DOHH2 (cell line): Measurements from ENCODE around the gene ANKMY1.

ENCODE experiments used
- H3F3A ChIP-seq: fragments of 200-600 bp; sonication (generic), shearing (Covaris generic); 2 replicates; pipeline ENCODE4 v1.6.0; 2016; ENCODE audit warnings: antibody characterized with exemption, mild to moderate bottlenecking; ENCODE audit not compliant: control insufficient read depth, insufficient read depth
- H3K27ac ChIP-seq: fragments of 200-600 bp; sonication (generic); 2 replicates; pipeline ENCODE4 v1.5.1; 2014; ENCODE audit warnings: low read depth, mild to moderate bottlenecking, low read length, moderate library complexity
- H3K27me3 ChIP-seq: fragments of 200-600 bp; sonication (generic); 2 replicates; pipeline ENCODE4 v1.6.1; 2014; ENCODE audit warnings: mild to moderate bottlenecking, low read length, mixed read lengths; ENCODE audit not compliant: control insufficient read depth
- H3K36me3 ChIP-seq: fragments of 200-600 bp; sonication (generic); 2 replicates; pipeline ENCODE4 v1.6.1; 2014; ENCODE audit warnings: mild to moderate bottlenecking, low read length, moderate library complexity, mixed read lengths; ENCODE audit not compliant: control insufficient read depth
- H3K4me1 ChIP-seq: fragments of 200-600 bp; sonication (generic); 2 replicates; pipeline ENCODE4 v1.6.1; 2014; ENCODE audit warnings: mild to moderate bottlenecking, low read length, mixed read lengths; ENCODE audit not compliant: control insufficient read depth
- H3K4me2 ChIP-seq: fragments of 200-600 bp; sonication (generic); 2 replicates; pipeline ENCODE4 v1.6.0; 2014; ENCODE audit warnings: mild to moderate bottlenecking, low read length, moderate library complexity
- H3K4me3 ChIP-seq: fragments of 200-600 bp; sonication (generic); 2 replicates; pipeline ENCODE4 v1.5.1; 2014; ENCODE audit warnings: mild to moderate bottlenecking, low read length, mixed read lengths
- H3K79me2 ChIP-seq: fragments of 200-600 bp; sonication (generic); 2 replicates; pipeline ENCODE4 v1.6.1; 2014; ENCODE audit warnings: mild to moderate bottlenecking, low read length, mixed read lengths; ENCODE audit not compliant: control insufficient read depth
- H3K9me2 ChIP-seq: fragments of 200-600 bp; sonication (generic); replicated peaks from 2 replicates; pipeline ENCODE4 v1.6.1; 2014; ENCODE audit warnings: mild to moderate bottlenecking, low read length, mixed read lengths; ENCODE audit not compliant: control insufficient read depth
- H3K9me3 ChIP-seq: fragments of 200-600 bp; sonication (generic); 2 replicates; pipeline ENCODE4 v1.6.1; 2014; ENCODE audit warnings: antibody characterized with exemption, low read length, mixed read lengths; ENCODE audit not compliant: control insufficient read depth, insufficient read depth
- H4K20me1 ChIP-seq: fragments of 200-600 bp; sonication (generic); 2 replicates; pipeline ENCODE4 v1.6.0; 2014; ENCODE audit warnings: low read depth, mild to moderate bottlenecking, antibody characterized with exemption, low read length, moderate library complexity; ENCODE audit not compliant: control insufficient read depth, insufficient read depth
- EZH2phosphoT487 ChIP-seq: fragments of 200-600 bp; sonication (generic); IDR thresholded peaks from 2 replicates; pipeline ENCODE4 v1.6.1; 2017; ENCODE audit warnings: borderline replicate concordance, mild to moderate bottlenecking, antibody characterized with exemption, low read length, moderate library complexity, mixed read lengths
- TF ChIP-seq, protein P1 (sequence below): fragments of 200-600 bp; sonication (generic); IDR thresholded peaks from one replicate; pipeline ENCODE4 v1.5.1; 2014; ENCODE audit warnings: antibody characterized with exemption, mild to moderate bottlenecking, low read depth, low read length; ENCODE audit not compliant: poor library complexity, severe bottlenecking

ANKMY1 gene

DNA sequence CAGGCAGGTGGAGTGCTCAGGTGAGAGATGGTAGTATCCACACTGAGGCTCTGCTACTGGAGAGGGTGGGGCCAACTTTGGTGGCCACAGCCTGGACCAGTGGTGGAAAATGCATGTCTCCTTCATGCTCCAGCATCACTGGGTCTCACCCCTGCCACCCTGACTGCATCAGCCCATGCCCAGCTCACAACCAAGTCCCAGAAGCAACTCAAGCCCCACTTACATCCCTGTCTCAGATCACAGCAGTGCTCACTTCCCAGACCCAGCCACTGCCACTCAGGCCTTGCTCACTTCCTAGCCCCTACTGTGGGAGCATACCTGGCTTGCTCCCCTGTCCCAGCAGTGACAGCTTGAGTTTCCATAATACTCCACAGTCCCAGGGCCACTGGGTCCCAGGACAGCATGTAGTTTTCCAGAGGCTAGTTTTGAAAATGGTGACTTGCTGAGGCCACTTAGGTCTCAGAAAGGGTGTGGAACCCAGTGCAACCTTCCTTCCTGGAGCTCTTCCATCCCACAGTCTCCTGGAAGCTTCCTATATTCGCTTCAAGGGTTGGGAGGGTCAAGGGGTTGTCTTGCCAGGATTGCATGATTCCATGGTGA, 63.5 kb downstream of the ANKMY1 start:
- H3F3A ChIP-seq, result no peaks in the 10 kb centered on the region

DNA sequence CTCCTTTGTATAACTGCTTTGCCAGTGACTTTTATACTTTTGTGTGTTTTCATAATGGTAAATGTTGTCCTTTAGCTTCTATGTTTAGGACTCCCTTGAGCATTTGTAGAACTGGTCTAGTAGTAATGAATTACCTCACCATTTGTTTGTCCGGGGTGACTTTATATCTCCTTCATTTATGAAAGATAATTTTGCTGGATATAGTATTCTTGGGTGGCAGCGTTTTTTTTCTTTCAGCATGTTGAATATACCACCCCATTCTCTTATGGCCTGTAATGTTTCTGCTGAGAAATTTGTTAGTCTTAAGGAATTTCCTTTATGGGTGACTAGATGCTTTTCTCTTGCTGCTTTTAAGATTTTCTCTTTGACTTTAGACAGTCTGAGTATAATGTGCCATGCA, 66.3 kb downstream of the ANKMY1 start:
- Histone ChIP-seq H3F3A (no peaks in the 10 kb centered on the region), H3K9me2 (no peaks in the 10 kb centered on the region), H3K4me2 (no peak overlapping the region), H3K27me3 (no peaks in the 10 kb centered on the region), H3K27ac (no peak overlapping the region), H3K4me1 (no peaks in the 10 kb centered on the region), H3K9me3 (peaks cover 21% of the 10 kb centered on the region; the same call in 1 of the 2 replicates), H3K4me3 (no peak overlapping the region), H3K36me3 (peaks cover 5% of the 10 kb centered on the region; the same call in 1 of the 2 replicates), H4K20me1 (no peaks in the 10 kb centered on the region), H3K79me2 (no peaks in the 10 kb centered on the region)
- no peak for TF ChIP-seq EZH2phosphoT487

More for the DNA sequence above, 63.5 kb downstream of the ANKMY1 start:
- no peak overlapping the region for H3K4me3 ChIP-seq
- peaks cover 18% of the 10 kb centered on the region; the same call in 1 of the 2 replicates for H3K9me3 ChIP-seq
- no peaks in the 10 kb centered on the region for H3K79me2 ChIP-seq
- peaks cover 23% of the 10 kb centered on the region; the same call in 1 of the 2 replicates for H3K36me3 ChIP-seq
- TF ChIP-seq, protein P1, sequence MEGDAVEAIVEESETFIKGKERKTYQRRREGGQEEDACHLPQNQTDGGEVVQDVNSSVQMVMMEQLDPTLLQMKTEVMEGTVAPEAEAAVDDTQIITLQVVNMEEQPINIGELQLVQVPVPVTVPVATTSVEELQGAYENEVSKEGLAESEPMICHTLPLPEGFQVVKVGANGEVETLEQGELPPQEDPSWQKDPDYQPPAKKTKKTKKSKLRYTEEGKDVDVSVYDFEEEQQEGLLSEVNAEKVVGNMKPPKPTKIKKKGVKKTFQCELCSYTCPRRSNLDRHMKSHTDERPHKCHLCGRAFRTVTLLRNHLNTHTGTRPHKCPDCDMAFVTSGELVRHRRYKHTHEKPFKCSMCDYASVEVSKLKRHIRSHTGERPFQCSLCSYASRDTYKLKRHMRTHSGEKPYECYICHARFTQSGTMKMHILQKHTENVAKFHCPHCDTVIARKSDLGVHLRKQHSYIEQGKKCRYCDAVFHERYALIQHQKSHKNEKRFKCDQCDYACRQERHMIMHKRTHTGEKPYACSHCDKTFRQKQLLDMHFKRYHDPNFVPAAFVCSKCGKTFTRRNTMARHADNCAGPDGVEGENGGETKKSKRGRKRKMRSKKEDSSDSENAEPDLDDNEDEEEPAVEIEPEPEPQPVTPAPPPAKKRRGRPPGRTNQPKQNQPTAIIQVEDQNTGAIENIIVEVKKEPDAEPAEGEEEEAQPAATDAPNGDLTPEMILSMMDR, result no peak
- no peak for TF ChIP-seq EZH2phosphoT487
- no peaks in the 10 kb centered on the region for H3K27me3 ChIP-seq
- no peaks in the 10 kb centered on the region for H3K9me2 ChIP-seq
- H3K27ac ChIP-seq, result no peak overlapping the region
- no peak overlapping the region for H3K4me2 ChIP-seq
- no peaks in the 10 kb centered on the region for H4K20me1 ChIP-seq
- H3K4me1 ChIP-seq, result no peaks in the 10 kb centered on the region

DNA sequence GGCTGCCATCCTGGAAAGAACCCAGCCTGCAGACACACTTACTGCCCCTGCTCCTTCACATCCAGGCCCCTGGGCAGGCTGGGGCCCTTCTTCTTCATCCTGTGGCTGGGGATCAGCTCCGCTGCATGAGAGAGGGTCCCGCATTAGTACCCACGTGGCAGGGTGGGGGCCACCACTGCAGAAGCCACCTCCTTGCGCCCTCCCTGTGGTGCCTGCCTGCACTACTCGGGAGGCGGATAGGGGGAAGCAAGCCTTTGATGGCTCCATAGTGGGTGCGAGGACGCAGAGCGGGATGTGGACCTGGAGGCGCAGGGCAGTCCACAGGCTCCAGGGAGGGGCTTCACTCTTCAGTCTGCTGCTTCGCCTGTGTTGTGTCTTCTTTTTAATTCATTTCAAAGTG, 75.6 kb downstream of the ANKMY1 start:
- H3K36me3 ChIP-seq, result no peaks in the 10 kb centered on the region
- H3K27ac ChIP-seq, result no peak overlapping the region
- H4K20me1 ChIP-seq, result no peaks in the 10 kb centered on the region
- H3F3A ChIP-seq, result no peaks in the 10 kb centered on the region
- H3K79me2 ChIP-seq, result no peaks in the 10 kb centered on the region
- H3K4me2 ChIP-seq, result no peak overlapping the region
- H3K4me3 ChIP-seq, result no peak overlapping the region
- no peaks in the 10 kb centered on the region for H3K9me2 ChIP-seq
- no peak for TF ChIP-seq EZH2phosphoT487
- TF ChIP-seq, protein P1, result no peak
- no peaks in the 10 kb centered on the region for H3K9me3 ChIP-seq
- H3K4me1 ChIP-seq, result no peaks in the 10 kb centered on the region
- no peaks in the 10 kb centered on the region for H3K27me3 ChIP-seq

GRCh38 chr2:240481720-240482119, 76.1 kb downstream of the ANKMY1 start:
- H3K9me2 ChIP-seq, result no peaks in the 10 kb centered on the region
- no peaks in the 10 kb centered on the region for H3K9me3 ChIP-seq
- no peaks in the 10 kb centered on the region for H3K36me3 ChIP-seq
- no peaks in the 10 kb centered on the region for H3F3A ChIP-seq
- no peaks in the 10 kb centered on the region for H3K79me2 ChIP-seq
- H3K4me2 ChIP-seq, result no peak overlapping the region
- H3K27ac ChIP-seq, result no peak overlapping the region
- no peaks in the 10 kb centered on the region for H4K20me1 ChIP-seq
- H3K4me3 ChIP-seq, result no peak overlapping the region
- no peaks in the 10 kb centered on the region for H3K27me3 ChIP-seq
- no peaks in the 10 kb centered on the region for H3K4me1 ChIP-seq
- no peak for TF ChIP-seq EZH2phosphoT487
- TF ChIP-seq, protein P1, result no peak
